Fibroblast of skin of abdomen (primary cell): ENCODE results near the gene CDR2. TPM values are rescaled to one million over a fixed set of nuclear protein-coding genes. Genes with fewer than 3 reads are reported as not detected.
"Not testable (repeated sequence)": the region's sequence is repeated elsewhere in the genome, so short reads cannot be mapped to it uniquely, and the experiment has no call there.

Experiments
- DNase-seq: peaks from one replicate; pipeline ENCODE4 v3.0.0-alpha.2; 2013
- polyA plus RNA-seq, 2 experiments: library from polyadenylated mRNA; unstranded; fragments of 120-200 nt; gene quantifications; one replicate each; pipeline ENCODE4 v1.2.1, GENCODE V29; 2013; ENCODE audit not compliant: insufficient read length in 2 of 2

Gene CDR2
- 55.1 TPM for polyA plus RNA-seq (2013, experiment 1 of 2; ENCODE audit: insufficient read length)
- polyA plus RNA-seq (2013, experiment 2 of 2; ENCODE audit: insufficient read length): 51.6 TPM

DNA sequence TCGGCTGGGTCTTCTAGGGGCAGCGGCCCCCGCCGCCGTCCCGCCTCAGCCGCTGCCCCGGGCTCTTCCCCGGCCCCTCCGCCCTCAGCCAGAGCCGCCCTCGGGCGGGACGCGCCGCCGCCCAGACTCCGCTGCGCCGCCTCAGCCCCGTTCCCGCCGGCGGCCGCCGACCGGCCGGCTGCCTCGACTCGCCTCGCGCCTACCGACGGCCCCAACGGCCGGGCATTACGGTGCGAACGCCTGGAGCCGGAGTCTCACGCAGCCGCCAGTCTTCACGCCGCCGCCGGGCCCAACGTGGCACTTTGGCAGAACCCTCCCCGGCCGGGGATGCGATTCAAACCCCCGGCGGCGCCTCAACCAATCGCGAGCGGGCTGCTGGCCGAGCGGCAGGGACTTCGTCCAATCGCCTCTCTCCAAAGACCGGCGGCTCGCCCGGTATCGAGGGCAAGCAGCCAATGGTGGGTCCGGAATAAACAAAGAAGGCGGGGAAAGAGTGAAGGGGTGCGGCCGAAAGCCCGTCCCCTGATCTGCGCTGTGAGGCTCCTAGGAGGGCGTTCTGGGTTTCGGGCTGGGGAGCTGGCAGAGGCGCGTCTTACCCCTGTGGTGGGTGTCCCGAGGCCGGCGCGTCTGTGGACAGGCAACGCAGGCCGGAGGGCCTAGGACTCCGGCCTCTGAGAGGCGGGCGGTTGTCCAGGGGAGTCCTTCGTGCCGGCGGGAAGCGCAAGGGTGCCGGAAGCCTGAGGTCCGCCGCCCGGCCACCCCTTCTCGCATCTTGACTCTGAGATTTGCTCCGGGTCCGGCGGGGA lies at the start of gene CDR2:
Gene CDR2, minus strand, starts transcription at position 309 of the 806 bp plus-strand sequence. CDS start 310 bp downstream, outside the sequence.
- DNase-seq: peak; percentile 97

DNA sequence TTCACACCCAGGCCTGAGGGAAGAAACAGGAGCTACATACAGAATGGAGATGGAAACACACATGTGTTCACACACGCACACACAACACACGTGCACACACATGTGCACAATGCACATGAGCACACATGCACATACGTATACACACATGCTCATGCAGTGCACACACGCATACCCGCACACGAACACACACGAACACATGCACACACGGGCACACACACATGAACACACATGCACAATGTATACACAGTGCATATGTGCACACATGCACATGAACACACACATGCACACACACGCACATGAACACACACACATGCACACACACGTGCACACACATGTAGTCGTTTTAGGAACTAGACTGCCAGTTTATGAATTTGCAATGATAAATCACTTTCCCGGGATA lies 49.3 kb upstream of the CDR2 start:
- no peak for DNase-seq

DNA sequence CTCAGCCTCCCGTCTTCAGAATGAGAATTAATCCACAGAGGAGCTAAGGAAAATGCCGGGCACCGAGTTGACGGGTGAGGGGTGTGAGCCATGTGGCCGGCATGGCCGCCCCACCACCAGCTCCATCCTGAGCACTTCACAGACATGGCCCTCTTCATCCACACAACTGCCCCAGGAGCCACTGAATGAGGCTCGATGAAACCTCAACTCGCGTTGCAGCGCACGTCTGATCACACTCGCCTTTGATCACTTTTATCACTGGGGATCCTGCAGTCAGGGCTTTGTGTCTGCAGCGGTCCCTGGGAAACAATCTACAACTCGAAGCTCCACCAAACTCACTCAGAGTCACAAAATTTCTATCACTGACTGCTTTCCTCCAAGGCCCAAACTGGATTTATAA lies 46.7 kb upstream of the CDR2 start:
- no peak for DNase-seq

DNA sequence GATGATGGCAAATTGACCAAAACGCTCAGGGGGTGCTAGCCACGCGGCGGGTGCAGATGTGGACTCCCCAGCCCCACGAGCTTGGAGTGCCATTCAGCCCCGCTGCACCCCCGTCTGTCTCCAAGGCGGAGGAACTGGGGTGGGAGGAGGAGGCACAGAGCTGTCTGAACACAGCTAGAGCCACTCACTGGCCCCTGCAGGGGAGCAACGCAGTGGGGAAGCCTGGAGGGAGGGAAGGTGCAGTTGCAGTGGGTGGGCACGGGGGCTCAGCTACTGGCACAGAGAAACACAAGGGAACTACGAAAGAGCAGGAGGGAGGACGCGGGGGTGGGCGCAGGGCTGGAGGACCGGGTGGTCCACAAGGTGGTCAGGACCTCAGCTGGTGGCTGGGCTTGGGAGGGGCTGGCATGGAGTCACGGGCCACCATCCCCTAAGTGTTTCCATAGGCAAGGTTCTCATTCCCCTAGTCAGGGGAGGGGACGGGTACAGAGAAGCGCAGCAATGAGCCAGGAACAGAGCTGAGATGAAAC lies 46.3 kb upstream of the CDR2 start:
- no peak for DNase-seq

- no peak for DNase-seq
Observed at GRCh38 chr16:22419908-22420307, 45.5 kb upstream of the CDR2 start.

- no peak for DNase-seq
Observed at GRCh38 chr16:22418826-22419225, 44.4 kb upstream of the CDR2 start.

GRCh38 chr16:22417798-22418197 lies 43.4 kb upstream of the CDR2 start:
- not testable (repeated sequence) for DNase-seq

GRCh38 chr16:22417019-22417418 lies 42.6 kb upstream of the CDR2 start:
- DNase-seq: no peak

GRCh38 chr16:22413819-22414218 lies 39.4 kb upstream of the CDR2 start:
- no peak for DNase-seq

DNA sequence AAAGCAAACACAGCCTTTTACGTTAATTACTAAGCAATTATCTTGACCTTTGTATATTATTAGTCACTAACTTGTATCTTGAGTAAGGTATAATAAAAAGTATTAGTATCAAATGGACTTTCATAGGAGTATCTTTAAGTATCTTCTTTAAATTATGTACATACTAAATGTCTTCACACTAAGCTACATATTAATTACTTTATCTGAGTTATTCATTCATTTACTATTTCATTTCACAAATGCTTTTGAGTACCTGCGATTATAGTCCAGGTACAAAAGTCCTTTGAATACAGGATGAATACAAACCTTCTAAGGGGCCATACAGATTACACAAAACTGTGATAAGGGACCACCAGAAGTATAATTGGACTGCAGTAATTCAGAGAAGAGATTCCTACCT lies 33.1 kb upstream of the CDR2 start:
- DNase-seq: no peak

- DNase-seq: no peak
Observed at GRCh38 chr16:22402191-22402590, 27.8 kb upstream of the CDR2 start.

GRCh38 chr16:22400900-22401299 lies 26.5 kb upstream of the CDR2 start:
- DNase-seq: no peak

DNA sequence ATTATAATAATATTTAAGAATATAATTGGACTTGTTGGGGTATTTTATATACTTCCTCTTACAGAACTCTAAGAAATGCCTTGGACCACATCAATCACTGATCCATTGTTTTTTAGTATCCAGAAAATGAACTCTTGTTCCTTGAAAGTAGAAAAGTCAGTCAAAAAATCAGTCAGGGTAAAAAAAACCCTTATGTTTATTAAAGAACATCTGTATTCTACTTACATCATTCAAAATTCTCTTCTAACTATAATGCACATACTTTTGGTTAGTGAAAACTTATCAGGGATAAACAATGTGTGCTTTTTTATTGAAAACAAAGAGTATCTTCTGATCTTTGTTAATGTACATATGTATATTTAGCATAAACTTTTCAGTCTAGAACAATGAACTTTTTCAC lies 23.5 kb upstream of the CDR2 start:
- no peak for DNase-seq

DNA sequence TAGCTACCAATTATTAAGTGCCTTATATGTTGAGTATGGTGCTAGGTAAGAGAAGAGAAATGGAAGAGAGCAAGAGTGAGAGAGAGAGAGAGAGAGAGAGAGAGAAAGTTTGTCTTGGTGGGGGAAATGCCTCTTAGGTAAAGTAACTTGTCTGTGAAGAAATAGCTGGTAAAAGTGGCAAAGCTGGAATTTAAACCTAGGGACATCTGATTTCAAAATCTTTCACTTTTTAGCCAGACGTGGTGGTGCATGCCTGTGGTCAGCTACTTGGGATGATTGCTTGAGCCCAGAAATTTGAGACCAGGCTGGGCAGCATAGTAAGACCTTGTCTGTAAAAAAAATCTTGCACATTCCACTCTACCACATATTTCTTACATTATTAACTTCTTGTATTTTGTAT lies 23.0 kb upstream of the CDR2 start:
- DNase-seq: peak; percentile 98

GRCh38 chr16:22395960-22396359 lies 21.5 kb upstream of the CDR2 start:
- no peak for DNase-seq

DNA sequence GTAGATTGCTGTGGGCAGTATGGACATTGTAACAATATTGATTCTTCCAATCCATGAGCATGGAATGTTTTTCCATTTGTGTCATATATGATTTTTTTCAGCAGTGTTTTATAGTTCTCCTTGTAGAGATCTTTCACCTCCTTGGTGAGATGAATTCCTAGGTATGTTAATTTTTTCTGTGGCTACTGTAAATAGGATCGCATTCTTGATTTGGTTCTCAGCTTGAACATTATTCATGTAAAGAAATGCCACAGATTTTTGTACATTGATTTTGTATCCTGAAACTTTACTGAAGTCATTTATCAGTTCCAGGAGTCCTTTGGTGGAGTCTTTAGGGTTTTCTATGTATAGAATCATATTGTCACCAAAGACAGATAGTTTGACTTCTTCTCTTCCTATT lies 19.7 kb upstream of the CDR2 start:
- peak; percentile 55 for DNase-seq

DNA sequence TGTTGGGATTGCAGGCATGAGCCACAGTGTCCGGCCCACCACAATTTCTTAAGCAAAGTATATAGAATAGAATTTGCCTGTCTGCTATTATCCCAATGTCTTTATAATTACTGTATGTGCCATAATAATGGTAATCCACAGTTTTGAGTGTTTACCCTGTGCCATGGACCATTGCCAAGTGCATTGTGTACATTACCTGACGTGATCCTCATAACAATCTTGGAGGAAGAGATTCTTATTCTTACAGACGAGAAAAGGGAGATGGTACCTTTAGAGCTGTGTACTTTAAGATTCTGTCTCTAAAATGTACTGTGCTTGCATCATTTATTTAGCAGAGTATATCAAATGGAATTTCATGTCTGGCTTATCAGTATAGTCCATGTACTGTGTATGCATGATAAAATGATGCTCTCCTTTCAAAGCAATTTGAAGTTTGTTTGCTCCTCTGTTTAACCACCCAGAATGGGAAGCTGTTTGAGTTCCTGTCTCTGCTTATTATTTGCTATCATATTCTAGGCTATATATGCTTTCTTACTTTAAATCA lies 13.8 kb upstream of the CDR2 start:
- no peak for DNase-seq

GRCh38 chr16:22386976-22387375 lies 12.6 kb upstream of the CDR2 start:
- peak; percentile 93 for DNase-seq

- no peak for DNase-seq
Observed at GRCh38 chr16:22385196-22385595, 10.8 kb upstream of the CDR2 start.

- DNase-seq: no peak
Observed at GRCh38 chr16:22383827-22384226, 9.4 kb upstream of the CDR2 start.

DNA sequence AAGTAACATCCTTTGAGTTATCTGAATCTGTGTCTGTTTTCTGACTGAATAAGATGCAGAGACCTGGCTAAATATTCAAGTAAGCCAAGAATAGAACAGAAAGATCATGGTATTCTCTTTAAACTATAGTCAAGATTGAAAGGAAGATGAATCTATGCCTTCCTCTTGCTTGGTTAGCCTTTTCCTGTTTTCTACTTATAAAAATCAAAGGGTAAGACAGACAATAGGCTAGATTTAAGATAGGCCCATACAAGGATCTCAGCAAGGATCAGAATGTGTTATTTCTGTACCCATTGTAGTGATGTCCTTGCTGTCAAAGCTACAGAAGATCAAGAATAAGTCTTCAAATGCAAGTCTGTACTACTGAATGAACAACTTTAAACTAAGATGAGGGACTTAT lies 7.0 kb upstream of the CDR2 start:
- DNase-seq: no peak

GRCh38 chr16:22380529-22380928 lies 6.1 kb upstream of the CDR2 start:
- DNase-seq: no peak

GRCh38 chr16:22379656-22380055 lies 5.2 kb upstream of the CDR2 start:
- no peak for DNase-seq
